Breast epithelium (tissue), 3 donors: Measurements from ENCODE around the gene RADIL.

Source experiments
- POLR2A ChIP-seq: fragments of 450-650 bp; IDR thresholded peaks from one replicate; pipeline ENCODE4 v1.6.1; 2016; ENCODE audit warnings: antibody characterized with exemption, mild to moderate bottlenecking, moderate library complexity
- TF ChIP-seq, protein P1 (sequence below), 3 donors: fragments of 450-650 bp; IDR thresholded peaks; one replicate each; pipeline ENCODE4 v1.5.1; 2016 to 2017; ENCODE audit warnings: antibody characterized with exemption in 3 of 3, mild to moderate bottlenecking in 3 of 3, moderate library complexity in 3 of 3

DNA sequence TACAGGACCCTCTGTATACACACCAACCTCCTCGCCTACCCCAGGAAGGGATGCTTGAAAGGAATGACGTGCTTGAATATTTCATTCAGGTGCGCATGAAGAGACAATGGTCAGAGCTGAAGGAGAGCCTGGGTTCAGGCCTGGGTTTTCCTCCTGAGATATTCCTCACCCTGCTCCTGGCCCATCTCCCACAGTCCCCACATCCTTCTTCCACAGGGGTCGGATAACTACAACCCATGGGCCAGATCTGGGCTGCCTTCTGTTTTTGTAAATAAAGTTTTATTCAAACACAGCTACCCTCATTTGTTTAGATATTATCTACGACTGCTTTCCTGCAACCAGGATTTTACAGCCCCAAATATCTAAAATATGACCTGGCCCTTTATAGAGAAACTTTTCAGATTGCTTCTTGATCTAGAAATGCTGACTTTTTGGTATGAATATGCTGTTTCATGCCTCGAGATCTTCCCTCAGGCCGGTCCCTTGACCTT lies 1.8 kb upstream of the RADIL start:
- TF ChIP-seq, protein P1, sequence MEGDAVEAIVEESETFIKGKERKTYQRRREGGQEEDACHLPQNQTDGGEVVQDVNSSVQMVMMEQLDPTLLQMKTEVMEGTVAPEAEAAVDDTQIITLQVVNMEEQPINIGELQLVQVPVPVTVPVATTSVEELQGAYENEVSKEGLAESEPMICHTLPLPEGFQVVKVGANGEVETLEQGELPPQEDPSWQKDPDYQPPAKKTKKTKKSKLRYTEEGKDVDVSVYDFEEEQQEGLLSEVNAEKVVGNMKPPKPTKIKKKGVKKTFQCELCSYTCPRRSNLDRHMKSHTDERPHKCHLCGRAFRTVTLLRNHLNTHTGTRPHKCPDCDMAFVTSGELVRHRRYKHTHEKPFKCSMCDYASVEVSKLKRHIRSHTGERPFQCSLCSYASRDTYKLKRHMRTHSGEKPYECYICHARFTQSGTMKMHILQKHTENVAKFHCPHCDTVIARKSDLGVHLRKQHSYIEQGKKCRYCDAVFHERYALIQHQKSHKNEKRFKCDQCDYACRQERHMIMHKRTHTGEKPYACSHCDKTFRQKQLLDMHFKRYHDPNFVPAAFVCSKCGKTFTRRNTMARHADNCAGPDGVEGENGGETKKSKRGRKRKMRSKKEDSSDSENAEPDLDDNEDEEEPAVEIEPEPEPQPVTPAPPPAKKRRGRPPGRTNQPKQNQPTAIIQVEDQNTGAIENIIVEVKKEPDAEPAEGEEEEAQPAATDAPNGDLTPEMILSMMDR (IDR thresholded peaks at IDR 0.05) = no peak
- no peak for TF ChIP-seq POLR2A
